ENCODE results near the gene PPP1R16B. TPM values are rescaled to one million over a fixed set of nuclear protein-coding genes. Genes with fewer than 3 reads are reported as not detected.

PPP1R16B gene
- total RNA-seq, 6 donors from 2014 or later, result 7.4 to 16.8 (median 8.8) TPM

- H3K9me3 ChIP-seq, result no peaks in the 10 kb centered on the region
- H3K4me1 ChIP-seq, result peaks cover 33 to 48% (median 39%) of the 10 kb centered on the region in 4 donors
- no peaks in the 10 kb centered on the region for H3K36me3 ChIP-seq
- ATAC-seq (ENCODE audit: low FRiP score in 2 of 2) (no peak), DNase-seq (no peak)
- H3K27ac ChIP-seq, result peak overlapping the region in 2 of 4 donors; percentile 34 to 45
- H3K27me3 ChIP-seq, result no peaks in the 10 kb centered on the region
- 86 to 89% methylated on average over 6 of the region's 6 CpGs for WGBS, 2 donors
- H3K4me3 ChIP-seq, result no peak overlapping the region
- TF ChIP-seq POLR2AphosphoS5 (IDR thresholded peaks at IDR 0.05), result no peak
- no peak for TF ChIP-seq POLR2A (IDR thresholded peaks at IDR 0.05)
- TF ChIP-seq CTCF (IDR thresholded peaks at IDR 0.05), result no peak
- no peak for TF ChIP-seq EP300 (IDR thresholded peaks at IDR 0.05)
Observed at GRCh38 chr20:38877483-38877882, 72.0 kb downstream of the PPP1R16B start.

DNA sequence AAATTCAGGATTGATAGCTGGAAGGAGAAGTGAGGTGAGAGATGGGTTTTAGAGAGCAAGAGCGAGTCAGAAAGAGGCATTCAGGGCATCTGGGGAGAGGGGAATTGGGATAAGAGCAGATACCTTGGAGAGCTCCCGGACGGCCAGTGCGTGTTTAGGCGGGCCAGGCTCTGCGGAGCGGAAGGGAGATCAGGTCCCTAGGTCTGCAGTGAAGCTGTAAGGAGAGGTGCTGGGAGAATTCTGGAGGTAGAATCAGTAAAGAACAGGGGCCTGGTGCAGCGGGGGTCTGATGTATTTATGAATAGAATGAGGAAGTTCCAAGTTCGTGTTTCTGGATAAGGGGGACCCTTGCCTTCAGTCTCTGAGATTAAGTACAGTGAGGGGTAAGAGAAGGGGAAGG, 73.4 kb downstream of the PPP1R16B start:
- Histone ChIP-seq H3K27ac (no peak overlapping the region), H3K27me3 (no peaks in the 10 kb centered on the region), H3K4me1 (peaks cover 33 to 49% (median 39%) of the 10 kb centered on the region in 4 donors), H3K9me3 (no peaks in the 10 kb centered on the region), H3K36me3 (no peaks in the 10 kb centered on the region), H3K4me3 (no peak overlapping the region)
- WGBS, 2 donors, result 32 to 46% methylated on average over 9 of the region's 9 CpGs
- ATAC-seq (ENCODE audit: low FRiP score in 2 of 2) (no peak), DNase-seq (no peak)
- TF ChIP-seq POLR2AphosphoS5 (IDR thresholded peaks at IDR 0.05) (no peak), CTCF (IDR thresholded peaks at IDR 0.05) (no peak), EP300 (IDR thresholded peaks at IDR 0.05) (no peak), POLR2A (IDR thresholded peaks at IDR 0.05) (no peak)

DNA sequence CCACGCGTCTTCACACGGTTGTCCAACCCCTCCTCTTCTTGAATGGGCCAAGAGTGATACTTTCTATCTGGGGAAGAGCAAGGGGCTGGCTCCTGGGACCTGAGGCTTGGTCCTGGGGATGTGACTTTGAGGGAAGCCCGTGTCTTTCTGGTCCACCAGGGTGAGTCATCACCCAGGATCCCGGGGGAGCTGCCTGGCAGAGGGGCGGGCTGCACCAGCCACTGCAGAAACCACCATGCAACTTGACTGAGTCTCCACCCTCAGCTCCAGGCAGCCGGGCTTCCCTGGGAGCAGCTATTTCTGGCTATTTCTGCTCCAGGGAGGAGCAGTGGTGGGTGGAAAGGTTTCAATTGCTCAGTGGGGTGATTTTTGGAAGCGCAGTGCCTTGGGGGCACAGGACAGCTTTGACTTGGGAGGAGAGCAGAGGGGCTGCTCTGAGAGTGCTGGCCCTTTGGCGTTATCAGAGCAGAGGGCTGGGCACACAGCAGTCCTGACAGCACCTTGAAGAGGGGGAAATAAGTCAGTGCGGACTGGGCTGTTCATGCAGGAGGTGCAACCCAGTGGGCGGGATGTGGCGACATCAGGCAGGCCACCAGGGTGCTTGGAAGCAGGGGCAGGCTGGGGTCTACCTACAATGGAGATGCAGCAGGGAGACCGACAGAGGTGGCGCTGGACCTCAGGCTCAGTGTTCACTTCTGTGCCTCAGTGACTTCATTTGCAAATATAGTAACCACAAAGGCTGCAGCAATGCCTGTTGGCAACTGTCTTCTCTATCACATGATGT, 75.6 kb downstream of the PPP1R16B start:
- WGBS, 2 donors, result 80 to 86% methylated on average over 6 to 14 of the region's 14 CpGs
- Histone ChIP-seq H3K4me1 (peaks cover 13 to 31% (median 22%) of the 10 kb centered on the region in 4 donors), H3K4me3 (no peak overlapping the region), H3K27me3 (no peaks in the 10 kb centered on the region), H3K9me3 (no peaks in the 10 kb centered on the region), H3K36me3 (no peaks in the 10 kb centered on the region), H3K27ac (no peak overlapping the region)
- TF ChIP-seq EP300 (IDR thresholded peaks at IDR 0.05) (no peak), POLR2AphosphoS5 (IDR thresholded peaks at IDR 0.05) (no peak), POLR2A (IDR thresholded peaks at IDR 0.05) (no peak), CTCF (IDR thresholded peaks at IDR 0.05) (no peak)
- DNase-seq, result no peak
- ATAC-seq (ENCODE audit: low FRiP score in 2 of 2), result peak in 1 of 2 donors; percentile 16

DNA sequence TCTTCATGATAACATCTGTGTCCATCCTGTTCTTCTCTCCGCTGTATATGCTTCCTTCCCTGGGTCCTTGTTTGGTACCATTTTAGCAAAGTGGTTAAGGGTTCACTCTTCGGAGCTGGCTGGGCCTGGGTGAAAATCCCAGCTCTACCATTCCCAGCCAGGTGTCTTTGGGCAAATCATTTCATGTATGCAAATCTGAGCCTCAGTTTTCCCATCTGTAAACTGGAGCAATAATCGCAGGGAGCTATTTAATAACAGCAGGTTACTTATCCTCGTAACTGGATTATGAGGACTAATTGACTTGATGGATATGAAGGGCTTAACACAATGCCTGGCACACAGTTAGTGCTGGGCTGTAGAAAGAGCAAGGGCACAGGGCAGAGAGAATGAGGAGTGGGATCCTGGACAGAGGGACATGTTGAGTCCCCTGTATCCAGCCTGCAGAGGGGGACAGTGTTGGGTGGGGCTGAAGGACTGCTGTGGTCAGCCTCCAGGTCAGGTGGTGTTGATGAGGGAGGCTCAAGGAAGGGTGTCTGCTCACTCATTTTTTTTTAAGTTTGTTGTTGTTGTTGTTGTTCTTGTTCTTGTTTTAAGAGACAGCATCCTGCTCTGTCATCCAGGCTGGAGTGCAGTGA, 76.4 kb downstream of the PPP1R16B start:
- H3K27me3 ChIP-seq, result no peaks in the 10 kb centered on the region
- H3K9me3 ChIP-seq, result no peaks in the 10 kb centered on the region
- 95 to 97% methylated on average over 4 of the region's 4 CpGs for WGBS, 2 donors
- no peak overlapping the region for H3K4me3 ChIP-seq
- H3K27ac ChIP-seq, result no peak overlapping the region
- peaks cover 7 to 25% (median 16%) of the 10 kb centered on the region in 4 donors for H3K4me1 ChIP-seq
- DNase-seq, result no peak
- TF ChIP-seq POLR2AphosphoS5 (IDR thresholded peaks at IDR 0.05) (no peak), POLR2A (IDR thresholded peaks at IDR 0.05) (no peak), EP300 (IDR thresholded peaks at IDR 0.05) (no peak), CTCF (IDR thresholded peaks at IDR 0.05) (no peak)
- H3K36me3 ChIP-seq, result no peaks in the 10 kb centered on the region
- no peak for ATAC-seq (ENCODE audit: low FRiP score in 2 of 2)

Data from upper lobe of left lung (tissue), 6 donors.